HEK293 (cell line): ENCODE results near the gene PLBD2.

Source experiments
- CTCF ChIA-PET: fragments of 350-600 bp; formaldehyde crosslinking; extraction: SDS; loops from one replicate; lab custom pipeline; 2021; ENCODE audit warnings: antibody characterized with exemption; lab: Yijun Ruan, JAX
- POLR2A ChIA-PET: fragments of 300-600 bp; formaldehyde crosslinking; extraction: SDS; loops from one replicate; lab custom pipeline; 2020; ENCODE audit warnings: antibody characterized with exemption, inconsistent platforms; lab: Yijun Ruan, JAX
- H3K27ac ChIP-seq: fragments of 200-500 bp; sonication (Bioruptor generic); 2 replicates; pipeline ENCODE4 v1.5.1; 2014; ENCODE audit warnings: low read depth, low read length, control low read depth, inconsistent platforms; ENCODE audit errors: extremely low read depth
- H3K36me3 ChIP-seq, 2 experiments: fragments of 200-500 bp in 1 of 2; sonication (Bioruptor generic) in 1 of 2; 1 replicate in 1 of 2; 2 replicates in 1 of 2; pipeline ENCODE4 v1.5.1; 2014 to 2017; ENCODE audit warnings: inconsistent platforms in 2 of 2, low read length in 2 of 2; ENCODE audit not compliant: control insufficient read depth in 2 of 2, insufficient read depth in 1 of 2
- H3K4me1 ChIP-seq: fragments of 200-500 bp; sonication (Bioruptor generic); 2 replicates; pipeline ENCODE4 v1.5.1; 2014; ENCODE audit warnings: mild to moderate bottlenecking, low read length, inconsistent platforms; ENCODE audit not compliant: control insufficient read depth, insufficient read depth
- H3K4me3 ChIP-seq: 2 replicates; pipeline ENCODE4 v1.5.1; 2011; ENCODE audit warnings: low read depth, mild to moderate bottlenecking, control low read depth, low read length, moderate library complexity
- H3K9me3 ChIP-seq: fragments of 200-500 bp; sonication (Bioruptor generic); 2 replicates; pipeline ENCODE4 v1.5.1; 2014; ENCODE audit warnings: low read depth, low read length, inconsistent platforms; ENCODE audit not compliant: control insufficient read depth, insufficient read depth
- GLIS2 ChIP-seq: fragments of 450-650 bp; formaldehyde crosslinking; IDR thresholded peaks from 2 replicates; pipeline ENCODE4 v1.5.1; 2016; ENCODE audit warnings: missing biosample characterization, missing genetic modification characterization
- ZBTB17 ChIP-seq: fragments of 450-650 bp; formaldehyde crosslinking; IDR thresholded peaks from 2 replicates; pipeline ENCODE4 v1.5.1; 2016; ENCODE audit warnings: missing biosample characterization, missing genetic modification characterization
- ZNF239 ChIP-seq: fragments of 450-650 bp; formaldehyde crosslinking; IDR thresholded peaks from 2 replicates; pipeline ENCODE4 v1.5.1; 2016; ENCODE audit warnings: missing biosample characterization, missing genetic modification characterization
- ZNF274 ChIP-seq, 2 experiments: fragments of 200-500 bp in 1 of 2; fragments of 450-650 bp in 1 of 2; sonication (Bioruptor generic) in 1 of 2; formaldehyde crosslinking in 1 of 2; IDR thresholded peaks; 2 replicates each; pipeline versions ENCODE4 v1.5.1 to v1.6.1; 2014 to 2016; ENCODE audit warnings: borderline replicate concordance in 1 of 2, inconsistent platforms in 1 of 2, low read length in 1 of 2, missing biosample characterization in 1 of 2, missing genetic modification characterization in 1 of 2
- ZNF366 ChIP-seq: fragments of 450-650 bp; formaldehyde crosslinking; conservative IDR thresholded peaks from 2 replicates; pipeline ENCODE4 v1.5.1; 2016; ENCODE audit warnings: missing biosample characterization, missing genetic modification characterization
- ZNF449 ChIP-seq: fragments of 450-650 bp; formaldehyde crosslinking; IDR thresholded peaks from 2 replicates; pipeline ENCODE4 v1.5.1; 2017; ENCODE audit warnings: missing biosample characterization, mild to moderate bottlenecking, missing genetic modification characterization, moderate library complexity
- ZNF596 ChIP-seq: fragments of 450-650 bp; IDR thresholded peaks from 2 replicates; pipeline ENCODE4 v1.5.0; 2018; ENCODE audit warnings: missing biosample characterization, mild to moderate bottlenecking, missing genetic modification characterization, moderate library complexity
- ZNF777 ChIP-seq: fragments of 450-650 bp; formaldehyde crosslinking; IDR thresholded peaks from 2 replicates; pipeline ENCODE4 v1.5.1; 2017; ENCODE audit warnings: missing biosample characterization, missing genetic modification characterization, borderline replicate concordance
- TF ChIP-seq, protein P1 (sequence below): fragments of 450-650 bp; IDR thresholded peaks from 2 replicates; pipeline ENCODE4 v1.5.1; 2018; ENCODE audit warnings: missing biosample characterization, missing genetic modification characterization
- TF ChIP-seq, protein P2 (sequence below): fragments of 450-650 bp; formaldehyde crosslinking; IDR thresholded peaks from 2 replicates; pipeline ENCODE4 v1.5.1; 2017; ENCODE audit warnings: missing biosample characterization, missing genetic modification characterization

PLBD2 gene

DNA sequence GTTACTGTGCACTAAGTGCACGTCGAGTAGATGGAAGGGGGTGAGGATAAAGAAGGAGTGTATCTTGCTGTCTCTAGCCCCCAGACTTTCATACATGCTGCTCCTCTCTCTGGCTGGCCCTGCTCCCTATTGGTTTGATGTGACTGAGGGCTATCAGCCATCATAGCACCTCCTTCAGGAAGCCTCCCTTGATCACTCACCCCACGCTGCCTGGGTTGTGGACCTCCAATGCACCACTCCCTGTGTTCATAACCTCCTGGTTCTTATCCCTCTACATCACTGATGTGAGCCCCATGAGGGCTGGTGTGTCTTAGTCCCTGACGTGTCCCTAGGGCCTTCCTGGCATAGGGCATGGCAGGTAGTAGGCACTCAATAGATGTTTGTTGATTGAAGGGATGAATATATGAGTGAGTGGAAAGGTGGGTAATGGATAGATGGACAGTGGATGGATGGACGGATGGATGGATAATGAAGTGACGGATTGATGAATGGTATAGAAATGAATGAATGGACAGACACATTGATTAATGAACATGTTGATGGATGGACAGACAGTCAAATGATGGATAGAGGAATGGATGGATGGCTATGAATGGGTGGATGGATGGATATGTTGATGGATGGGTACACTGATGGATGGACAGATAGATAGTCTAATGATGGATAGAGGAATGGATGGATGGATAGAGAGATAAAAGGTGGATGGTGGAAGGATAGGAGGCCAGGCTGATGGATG, 78.8 kb downstream of the PLBD2 start:
- POLR2A ChIA-PET, result no interaction called here
- CTCF ChIA-PET, result interaction anchor here (1.2 to 3.2 kb wide), 2 partner anchors 12 to 273 kb away, joined by 3 to 17 read pairs; no protein-coding TSS in a partner anchor
- Histone ChIP-seq H3K4me3 (no peak overlapping the region), H3K36me3 (no peaks in the 10 kb centered on the region), H3K4me1 (no peaks in the 10 kb centered on the region)
- TF ChIP-seq, protein P1, sequence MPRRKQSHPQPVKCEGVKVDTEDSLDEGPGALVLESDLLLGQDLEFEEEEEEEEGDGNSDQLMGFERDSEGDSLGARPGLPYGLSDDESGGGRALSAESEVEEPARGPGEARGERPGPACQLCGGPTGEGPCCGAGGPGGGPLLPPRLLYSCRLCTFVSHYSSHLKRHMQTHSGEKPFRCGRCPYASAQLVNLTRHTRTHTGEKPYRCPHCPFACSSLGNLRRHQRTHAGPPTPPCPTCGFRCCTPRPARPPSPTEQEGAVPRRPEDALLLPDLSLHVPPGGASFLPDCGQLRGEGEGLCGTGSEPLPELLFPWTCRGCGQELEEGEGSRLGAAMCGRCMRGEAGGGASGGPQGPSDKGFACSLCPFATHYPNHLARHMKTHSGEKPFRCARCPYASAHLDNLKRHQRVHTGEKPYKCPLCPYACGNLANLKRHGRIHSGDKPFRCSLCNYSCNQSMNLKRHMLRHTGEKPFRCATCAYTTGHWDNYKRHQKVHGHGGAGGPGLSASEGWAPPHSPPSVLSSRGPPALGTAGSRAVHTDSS (tag by site-specific recombination), result no peak
- TF ChIP-seq ZNF449 (tag by site-specific recombination), result no peak
- peak; percentile 88 for TF ChIP-seq ZNF366 (tag by site-specific recombination)
- no peak for TF ChIP-seq GLIS2
- TF ChIP-seq, protein P2, sequence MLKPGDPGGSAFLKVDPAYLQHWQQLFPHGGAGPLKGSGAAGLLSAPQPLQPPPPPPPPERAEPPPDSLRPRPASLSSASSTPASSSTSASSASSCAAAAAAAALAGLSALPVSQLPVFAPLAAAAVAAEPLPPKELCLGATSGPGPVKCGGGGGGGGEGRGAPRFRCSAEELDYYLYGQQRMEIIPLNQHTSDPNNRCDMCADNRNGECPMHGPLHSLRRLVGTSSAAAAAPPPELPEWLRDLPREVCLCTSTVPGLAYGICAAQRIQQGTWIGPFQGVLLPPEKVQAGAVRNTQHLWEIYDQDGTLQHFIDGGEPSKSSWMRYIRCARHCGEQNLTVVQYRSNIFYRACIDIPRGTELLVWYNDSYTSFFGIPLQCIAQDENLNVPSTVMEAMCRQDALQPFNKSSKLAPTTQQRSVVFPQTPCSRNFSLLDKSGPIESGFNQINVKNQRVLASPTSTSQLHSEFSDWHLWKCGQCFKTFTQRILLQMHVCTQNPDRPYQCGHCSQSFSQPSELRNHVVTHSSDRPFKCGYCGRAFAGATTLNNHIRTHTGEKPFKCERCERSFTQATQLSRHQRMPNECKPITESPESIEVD (tag by site-specific recombination), result no peak
- TF ChIP-seq, all 188 proteins: peak for 1
- H3K27ac ChIP-seq, result no peak overlapping the region
- H3K9me3 ChIP-seq, result no peaks in the 10 kb centered on the region

- Histone ChIP-seq H3K4me1 (no peaks in the 10 kb centered on the region), H3K27ac (no peak overlapping the region), H3K4me3 (no peak overlapping the region), H3K9me3 (no peaks in the 10 kb centered on the region), H3K36me3 (no peaks in the 10 kb centered on the region)
- CTCF ChIA-PET, result interaction anchor here (0.6 to 1.2 kb wide), 3 partner anchors 124 to 427 kb away, joined by 3 read pairs; no protein-coding TSS in a partner anchor
- POLR2A ChIA-PET, result no interaction called here
- TF ChIP-seq ZBTB17 (tag by site-specific recombination) (0 out of 2 replicates have a peak, but pooled peaks have one; percentile 60), ZNF239 (tag by site-specific recombination) (no peak)
These were observed 79.3 kb downstream of the PLBD2 start for GRCh38 chr12:113437729-113438100.

DNA sequence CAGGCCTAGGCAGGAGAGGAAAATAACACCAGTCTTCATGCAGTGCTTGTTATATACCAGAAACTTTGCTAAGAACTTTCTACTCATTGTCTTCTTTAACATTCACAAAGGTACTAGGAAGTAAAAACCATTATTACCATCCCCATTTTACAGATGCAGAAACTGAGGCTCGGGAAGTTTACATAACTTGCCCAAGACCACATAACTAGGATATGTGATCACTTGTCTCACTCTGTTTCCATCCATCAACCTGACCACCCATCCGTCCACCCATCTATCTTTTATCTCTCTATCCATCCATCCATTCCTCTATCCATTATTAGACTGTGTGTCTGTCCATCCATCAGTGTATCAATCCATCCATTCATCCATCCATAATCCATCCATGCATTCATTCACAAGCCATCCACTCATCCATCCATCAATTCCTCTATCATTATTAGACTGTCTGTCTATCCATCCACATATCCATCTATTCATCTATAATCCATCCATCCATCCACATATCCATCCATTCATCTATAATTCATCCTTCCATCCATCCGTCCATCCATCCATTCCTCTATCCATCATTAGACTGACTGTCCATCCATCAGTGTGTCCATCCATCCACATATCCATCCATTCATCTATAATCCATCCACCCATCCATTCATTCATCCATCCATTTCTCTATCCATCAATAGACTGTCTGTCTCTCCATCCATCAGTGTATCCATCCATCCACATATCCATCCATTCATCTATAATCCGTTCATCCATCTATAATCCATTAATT, 80.3 kb downstream of the PLBD2 start:
- no peaks in the 10 kb centered on the region for H3K4me1 ChIP-seq
- CTCF ChIA-PET, result interaction anchor here (0.6 to 1.2 kb wide), 3 partner anchors 23 to 426 kb away, joined by 3 to 4 read pairs (median 3); no protein-coding TSS in a partner anchor
- no peak overlapping the region for H3K27ac ChIP-seq
- no peak overlapping the region for H3K4me3 ChIP-seq
- POLR2A ChIA-PET, result no interaction called here
- no peaks in the 10 kb centered on the region for H3K9me3 ChIP-seq
- no peaks in the 10 kb centered on the region for H3K36me3 ChIP-seq
- TF ChIP-seq ZNF596 (tag by site-specific recombination) (no peak), ZNF366 (tag by site-specific recombination) (peak; percentile 94), ZNF777 (tag by site-specific recombination) (0 out of 2 replicates have a peak, but pooled peaks have one; percentile 22), ZNF274 (IDR thresholded peaks at IDR 0.05; ENCODE audit: low read length) (no peak), ZNF274 (tag by site-specific recombination; IDR thresholded peaks at IDR 0.05; ENCODE audit: borderline replicate concordance) (no peak), ZBTB17 (tag by site-specific recombination) (peak; percentile 100)
